BLaER1 (cell line): ENCODE results near the gene PLCL1.

Source experiments
- H3K27ac ChIP-seq: shearing (Covaris generic); formaldehyde crosslinking; 2 replicates; pipeline ENCODE4 v1.8.1; 2022
- H3K27me3 ChIP-seq: shearing (Covaris generic); formaldehyde crosslinking; 2 replicates; pipeline ENCODE4 v1.8.1; 2022
- H3K36me3 ChIP-seq: shearing (Covaris generic); formaldehyde crosslinking; 2 replicates; pipeline ENCODE4 v1.8.1; 2022
- H3K4me1 ChIP-seq: shearing (Covaris generic); formaldehyde crosslinking; 2 replicates; pipeline ENCODE4 v1.8.1; 2022
- H3K4me2 ChIP-seq: shearing (Covaris generic); formaldehyde crosslinking; 2 replicates; pipeline ENCODE4 v1.8.1; 2022
- H3K4me3 ChIP-seq: shearing (Covaris generic); formaldehyde crosslinking; 2 replicates; pipeline ENCODE4 v1.8.1; 2022
- H3K9ac ChIP-seq: shearing (Covaris generic); formaldehyde crosslinking; 2 replicates; pipeline ENCODE4 v1.8.1; 2022
- H3K9me3 ChIP-seq: shearing (Covaris generic); formaldehyde crosslinking; 2 replicates; pipeline ENCODE4 v1.8.1; 2022
- H4K20me1 ChIP-seq: shearing (Covaris generic); formaldehyde crosslinking; 2 replicates; pipeline ENCODE4 v1.8.1; 2022
- Cebpa-rat ChIP-seq: shearing (Covaris generic); IDR thresholded peaks from 2 replicates; pipeline ENCODE4 v1.8.1; 2022

The PLCL1 gene

GRCh38 chr2:198033626-198034025 lies 229.2 kb downstream of the PLCL1 start:
- H4K20me1 ChIP-seq = no peaks in the 10 kb centered on the region
- TF ChIP-seq Cebpa-rat = no peak

GRCh38 chr2:198036029-198036879 lies 231.9 kb downstream of the PLCL1 start:
- no peaks in the 10 kb centered on the region for H3K9me3 ChIP-seq
- H3K27me3 ChIP-seq = no peaks in the 10 kb centered on the region
- H3K4me2 ChIP-seq = no peak overlapping the region
- no peaks in the 10 kb centered on the region for H4K20me1 ChIP-seq
- no peak for TF ChIP-seq Cebpa-rat
- H3K27ac ChIP-seq = no peak overlapping the region
- H3K9ac ChIP-seq = no peak overlapping the region
- H3K36me3 ChIP-seq = no peaks in the 10 kb centered on the region
- H3K4me3 ChIP-seq = no peak overlapping the region
- no peaks in the 10 kb centered on the region for H3K4me1 ChIP-seq

More at GRCh38 chr2:198033626-198034025, 229.2 kb downstream of the PLCL1 start:
- Histone ChIP-seq H3K4me2 (no peak overlapping the region), H3K9ac (no peak overlapping the region), H3K27me3 (no peaks in the 10 kb centered on the region), H3K36me3 (no peaks in the 10 kb centered on the region), H3K4me1 (0 out of 2 replicates have a peak, but pooled peaks cover 5% of the 10 kb centered on the region), H3K27ac (no peak overlapping the region), H3K4me3 (no peak overlapping the region), H3K9me3 (no peaks in the 10 kb centered on the region)

DNA sequence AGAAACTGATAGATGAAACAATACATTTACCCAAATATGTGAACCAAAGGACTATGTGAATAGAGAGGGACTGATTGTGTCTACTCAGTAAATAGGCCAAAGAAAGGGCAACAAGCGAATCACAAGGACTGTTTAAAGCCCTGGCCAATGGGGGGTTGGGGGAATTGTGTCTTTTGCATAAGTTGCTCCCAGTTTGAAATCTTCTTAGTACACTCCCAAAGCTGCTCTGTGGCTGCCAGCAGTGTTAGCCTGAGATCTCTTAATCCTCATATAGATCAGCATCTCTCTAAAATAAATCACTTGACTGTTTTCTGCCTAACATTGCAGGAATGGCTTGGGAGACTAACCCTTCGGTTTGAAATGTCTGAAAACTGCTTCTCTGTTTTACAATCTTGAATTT lies 236.4 kb downstream of the PLCL1 start:
- no peaks in the 10 kb centered on the region for H3K27me3 ChIP-seq
- H3K4me2 ChIP-seq = no peak overlapping the region
- H3K36me3 ChIP-seq = no peaks in the 10 kb centered on the region
- no peak overlapping the region for H3K27ac ChIP-seq
- H4K20me1 ChIP-seq = no peaks in the 10 kb centered on the region
- H3K9ac ChIP-seq = no peak overlapping the region
- no peak for TF ChIP-seq Cebpa-rat
- no peak overlapping the region for H3K4me3 ChIP-seq
- no peaks in the 10 kb centered on the region for H3K9me3 ChIP-seq
- H3K4me1 ChIP-seq = no peaks in the 10 kb centered on the region

DNA sequence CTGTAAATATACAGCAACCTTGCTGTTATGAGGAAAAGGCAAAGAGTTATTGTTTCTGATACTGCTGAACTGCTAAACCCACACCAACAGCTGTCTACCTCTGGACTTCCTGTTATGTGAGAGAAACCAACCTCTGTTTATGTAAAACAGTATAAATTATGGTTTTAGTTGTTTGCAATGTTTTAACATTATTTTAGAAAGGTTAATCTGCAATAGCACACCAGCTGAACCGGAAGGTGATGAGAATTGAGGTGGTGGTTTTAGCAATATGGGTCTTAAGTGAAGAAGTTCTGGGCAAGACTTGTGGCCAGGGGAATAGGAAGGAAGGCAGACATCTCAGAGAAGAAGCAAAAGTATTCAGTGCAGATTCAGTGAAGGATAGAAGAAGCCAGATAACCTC lies 237.8 kb downstream of the PLCL1 start:
- Histone ChIP-seq H3K27ac (no peak overlapping the region), H4K20me1 (no peaks in the 10 kb centered on the region), H3K27me3 (no peaks in the 10 kb centered on the region), H3K9ac (no peak overlapping the region), H3K4me2 (no peak overlapping the region), H3K4me1 (no peaks in the 10 kb centered on the region), H3K4me3 (no peak overlapping the region), H3K9me3 (no peaks in the 10 kb centered on the region), H3K36me3 (no peaks in the 10 kb centered on the region)
- no peak for TF ChIP-seq Cebpa-rat

GRCh38 chr2:198044777-198045176 lies 240.4 kb downstream of the PLCL1 start:
- Histone ChIP-seq H3K4me1 (no peaks in the 10 kb centered on the region), H3K4me3 (no peak overlapping the region), H3K27ac (no peak overlapping the region), H4K20me1 (no peaks in the 10 kb centered on the region), H3K9ac (no peak overlapping the region), H3K4me2 (no peak overlapping the region), H3K27me3 (no peaks in the 10 kb centered on the region), H3K9me3 (no peaks in the 10 kb centered on the region), H3K36me3 (no peaks in the 10 kb centered on the region)
- no peak for TF ChIP-seq Cebpa-rat

DNA sequence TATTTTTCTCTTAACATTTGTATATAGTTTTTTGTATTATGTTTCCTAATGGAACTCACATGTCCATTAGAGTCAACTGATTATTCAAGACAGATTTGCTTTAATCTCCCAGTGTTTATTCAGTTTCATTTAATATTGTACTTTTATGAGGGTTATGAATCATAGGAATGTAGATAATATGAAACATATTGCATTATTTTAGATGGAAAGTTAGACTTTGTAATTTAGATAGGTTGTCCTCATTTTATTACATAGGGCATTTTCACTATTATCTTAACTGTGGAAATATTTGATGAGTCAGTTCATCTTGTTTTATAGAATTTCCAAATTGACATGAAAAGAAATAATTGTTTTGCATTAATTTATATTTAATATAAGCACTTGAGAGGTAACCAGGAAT lies 240.8 kb downstream of the PLCL1 start:
- no peaks in the 10 kb centered on the region for H3K4me1 ChIP-seq
- H4K20me1 ChIP-seq = no peaks in the 10 kb centered on the region
- no peak overlapping the region for H3K4me2 ChIP-seq
- H3K36me3 ChIP-seq = no peaks in the 10 kb centered on the region
- no peak for TF ChIP-seq Cebpa-rat
- no peak overlapping the region for H3K9ac ChIP-seq
- H3K4me3 ChIP-seq = no peak overlapping the region
- H3K27ac ChIP-seq = no peak overlapping the region
- H3K27me3 ChIP-seq = no peaks in the 10 kb centered on the region
- no peaks in the 10 kb centered on the region for H3K9me3 ChIP-seq

- H3K9me3 ChIP-seq = no peaks in the 10 kb centered on the region
- no peaks in the 10 kb centered on the region for H3K36me3 ChIP-seq
- no peak overlapping the region for H3K27ac ChIP-seq
- H3K4me2 ChIP-seq = no peak overlapping the region
- peaks cover 7% of the 10 kb centered on the region; the same call in 1 of the 2 replicates for H3K4me1 ChIP-seq
- H3K9ac ChIP-seq = no peak overlapping the region
- no peaks in the 10 kb centered on the region for H4K20me1 ChIP-seq
- TF ChIP-seq Cebpa-rat = no peak
- H3K4me3 ChIP-seq = no peak overlapping the region
- H3K27me3 ChIP-seq = no peaks in the 10 kb centered on the region
Measured at GRCh38 chr2:198052741-198053140, 248.3 kb downstream of the PLCL1 start.

GRCh38 chr2:198053148-198053547 lies 248.8 kb downstream of the PLCL1 start:
- H3K9ac ChIP-seq = no peak overlapping the region
- H3K36me3 ChIP-seq = no peaks in the 10 kb centered on the region
- H3K4me3 ChIP-seq = no peak overlapping the region
- H3K9me3 ChIP-seq = no peaks in the 10 kb centered on the region
- TF ChIP-seq Cebpa-rat = no peak
- no peaks in the 10 kb centered on the region for H3K27me3 ChIP-seq
- no peak overlapping the region for H3K4me2 ChIP-seq
- no peaks in the 10 kb centered on the region for H4K20me1 ChIP-seq
- no peak overlapping the region for H3K27ac ChIP-seq
- H3K4me1 ChIP-seq = peaks cover 7% of the 10 kb centered on the region; the same call in 1 of the 2 replicates

GRCh38 chr2:198053776-198054175 lies 249.4 kb downstream of the PLCL1 start:
- Histone ChIP-seq H3K4me3 (no peak overlapping the region), H4K20me1 (no peaks in the 10 kb centered on the region), H3K27me3 (no peaks in the 10 kb centered on the region), H3K36me3 (no peaks in the 10 kb centered on the region), H3K4me2 (no peak overlapping the region), H3K27ac (no peak overlapping the region), H3K4me1 (peaks cover 7% of the 10 kb centered on the region; the same call in 1 of the 2 replicates), H3K9me3 (no peaks in the 10 kb centered on the region), H3K9ac (no peak overlapping the region)
- no peak for TF ChIP-seq Cebpa-rat

DNA sequence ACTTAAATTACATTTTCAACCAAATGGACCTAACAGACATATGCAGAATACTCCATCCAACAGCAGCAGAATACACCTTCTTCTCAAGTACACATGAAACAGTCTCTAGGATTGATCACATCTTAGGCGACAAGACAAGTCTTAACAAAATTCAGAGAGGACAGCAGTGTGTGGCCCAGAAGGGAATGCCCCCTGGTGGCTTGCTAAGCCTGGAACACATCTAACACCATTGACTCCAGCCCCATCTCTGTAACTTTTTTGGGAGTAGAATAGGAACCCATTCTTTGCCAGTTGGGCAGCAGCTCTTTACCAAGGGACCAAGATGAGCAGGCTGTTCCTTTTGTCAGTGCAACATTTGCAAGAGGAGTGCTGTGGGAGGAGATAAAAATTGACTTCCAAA lies 249.9 kb downstream of the PLCL1 start:
- Histone ChIP-seq H3K36me3 (no peaks in the 10 kb centered on the region), H3K9me3 (no peaks in the 10 kb centered on the region), H3K27me3 (no peaks in the 10 kb centered on the region), H3K27ac (no peak overlapping the region), H3K9ac (no peak overlapping the region), H3K4me2 (no peak overlapping the region), H3K4me1 (peaks cover 7% of the 10 kb centered on the region; the same call in 1 of the 2 replicates), H3K4me3 (no peak overlapping the region), H4K20me1 (no peaks in the 10 kb centered on the region)
- no peak for TF ChIP-seq Cebpa-rat
